Measurements from ENCODE around the gene VAPA. TPM values are rescaled to one million over a fixed set of nuclear protein-coding genes. Genes with fewer than 3 reads are reported as not detected.

The VAPA gene
- total and polyA plus RNA-seq, 10 of the 15 experiments (the other 5 are each of a cell fraction or from before 2014, with no cell fraction given), result 70.9 to 252 (median 166) TPM

- in situ Hi-C loops (cut with MboI) (no loop called here), intact Hi-C loops (cut with micrococcal nuclease; ENCODE audit: unreplicated experiment) (no loop called here)
- POLR2A ChIA-PET, result no interaction called here
- Histone ChIP-seq H3K27ac (ENCODE audit: control insufficient read depth, insufficient read depth) (no peak overlapping the region), H3K36me3 (ENCODE audit: control insufficient read depth in 2 of 2, insufficient read depth in 2 of 2, low read length in 1 of 2) (peaks cover 0 to 4% of the 10 kb centered on the region in 2 experiments; a peak in 1 of 4 replicates), H3K79me2 (ENCODE audit: control insufficient read depth, insufficient read depth, low read length) (no peaks in the 10 kb centered on the region), H4K20me1 (ENCODE audit: control insufficient read depth, insufficient read depth) (no peaks in the 10 kb centered on the region; the same call in 1 of the 2 replicates), H3K27me3 (replicated peaks in 1 of 2; ENCODE audit: control insufficient read depth in 2 of 2, insufficient read depth in 2 of 2, low read length in 1 of 2) (no peaks in the 10 kb centered on the region), H3K4me2 (ENCODE audit: control insufficient read depth, insufficient read depth) (no peak overlapping the region), H3K9ac (ENCODE audit: control insufficient read depth, insufficient read depth, low read length) (no peak overlapping the region), H3K4me3 (no peak overlapping the region), H3K9me3 (replicated peaks; ENCODE audit: control insufficient read depth, insufficient read depth, low read length) (no peaks in the 10 kb centered on the region), H3K4me1 (ENCODE audit: control insufficient read depth, insufficient read depth, low read length) (no peaks in the 10 kb centered on the region), H2AFZ (ENCODE audit: control insufficient read depth, low read depth, low read length) (no peak overlapping the region)
- CTCF ChIA-PET, result interaction anchor here (0.6 to 1.5 kb wide), 2 partner anchors 13 to 337 kb away, joined by 3 read pairs; no protein-coding TSS in a partner anchor
- no peak for DNase-seq (ENCODE audit: low read depth, low spot score)
- FAIRE-seq, result no peak
- BruUV-seq (replicated peaks), result no TSS peak
- TF ChIP-seq TBL1XR1 (IDR thresholded peaks at IDR 0.05; ENCODE audit: low read depth, low read length) (no peak), POLR2AphosphoS5 (IDR thresholded peaks at IDR 0.05; ENCODE audit: low read length) (no peak), NRF1 (conservative IDR thresholded peaks at IDR 0.05; ENCODE audit: low read depth, low read length) (no peak), PAX5 (IDR thresholded peaks at IDR 0.05; ENCODE audit: borderline replicate concordance, low read depth, low read length) (no peak), EGR1 (IDR thresholded peaks at IDR 0.05; ENCODE audit: borderline replicate concordance in 1 of 2, low read depth in 2 of 2, low read length in 2 of 2) (no peak), PAX8 (IDR thresholded peaks at IDR 0.05) (no peak)
- no peak for ATAC-seq
- WGBS (ENCODE audit: insufficient coverage, insufficient replicate concordance, low lambda C conversion rate, missing lambda C conversion rate), result 95% methylated on average over 4 of the region's 4 CpGs
- SMC1A ChIA-PET (ENCODE audit: uncharacterized antibody, unreplicated experiment), result interaction anchor here (1.4 kb wide), 1 partner anchor 10 kb away, joined by 3 read pairs; no protein-coding TSS in a partner anchor
- RAD21 ChIA-PET (ENCODE audit: unreplicated experiment), result no interaction called here
Observed at GRCh38 chr18:9958861-9959399, 45.1 kb downstream of the VAPA start.

GRCh38 chr18:9959564-9959963 lies 45.7 kb downstream of the VAPA start:
- intact Hi-C loops (cut with micrococcal nuclease; ENCODE audit: unreplicated experiment), result no loop called here
- no peak for TF ChIP-seq FOXM1 (IDR thresholded peaks at IDR 0.05; ENCODE audit: low read depth, low read length)
- no peak for TF ChIP-seq PAX8 (IDR thresholded peaks at IDR 0.05)
- POLR2A ChIA-PET, result no interaction called here
- 87% methylated on average over 1 of the region's 1 CpG for WGBS (ENCODE audit: insufficient coverage, insufficient replicate concordance, low lambda C conversion rate, missing lambda C conversion rate)
- CTCF ChIA-PET, result interaction anchor here (0.6 to 1.5 kb wide), 2 partner anchors 13 to 289 kb away, joined by 3 read pairs; no protein-coding TSS in a partner anchor
- SMC1A ChIA-PET (ENCODE audit: uncharacterized antibody, unreplicated experiment), result interaction anchor here (1.4 to 1.5 kb wide), 2 partner anchors 9 to 10 kb away, joined by 3 to 8 read pairs; no protein-coding TSS in a partner anchor
- H3K79me2 ChIP-seq (ENCODE audit: control insufficient read depth, insufficient read depth, low read length), result no peaks in the 10 kb centered on the region
- no peak overlapping the region for H3K4me3 ChIP-seq
- RAD21 ChIA-PET (ENCODE audit: unreplicated experiment), result no interaction called here
- H3K9ac ChIP-seq (ENCODE audit: control insufficient read depth, insufficient read depth, low read length), result no peak overlapping the region
- H3K27ac ChIP-seq (ENCODE audit: control insufficient read depth, insufficient read depth), result no peak overlapping the region
- no TSS peak for BruUV-seq (replicated peaks)
- H4K20me1 ChIP-seq (ENCODE audit: control insufficient read depth, insufficient read depth), result no peaks in the 10 kb centered on the region; the same call in 1 of the 2 replicates
- H3K4me1 ChIP-seq (ENCODE audit: control insufficient read depth, insufficient read depth, low read length), result no peaks in the 10 kb centered on the region
- no peak overlapping the region for H2AFZ ChIP-seq (ENCODE audit: control insufficient read depth, low read depth, low read length)
- no peak for FAIRE-seq
- no peak for DNase-seq (ENCODE audit: low read depth, low spot score)
- H3K9me3 ChIP-seq (replicated peaks; ENCODE audit: control insufficient read depth, insufficient read depth, low read length), result no peaks in the 10 kb centered on the region
- ATAC-seq, result no peak
- no peak overlapping the region for H3K4me2 ChIP-seq (ENCODE audit: control insufficient read depth, insufficient read depth)
- H3K36me3 ChIP-seq (ENCODE audit: control insufficient read depth in 2 of 2, insufficient read depth in 2 of 2, low read length in 1 of 2), result no peaks in the 10 kb centered on the region
- no peaks in the 10 kb centered on the region for H3K27me3 ChIP-seq (replicated peaks in 1 of 2; ENCODE audit: control insufficient read depth in 2 of 2, insufficient read depth in 2 of 2, low read length in 1 of 2)
- in situ Hi-C loops (cut with MboI), result no loop called here

Data from GM12878 (cell line).